Left colon (tissue), 2 donors: ENCODE results near the gene HSF4. TPM values are rescaled to one million over a fixed set of nuclear protein-coding genes. Genes with fewer than 3 reads are reported as not detected.

Source experiments
- ATAC-seq: fragments of 200-7000 bp; cut with Tn5 transposase; one replicate; pipeline ENCODE4 v1.9.1; 2020; ENCODE audit warnings: mild to moderate bottlenecking, moderate library complexity
- DNase-seq, 2 donors: peaks; one replicate each; pipeline ENCODE4 v3.0.0-alpha.2; 2020
- intact Hi-C, 2 donors: fragments of 100-400 bp; cut with DNase I in 1 of 2; cut with micrococcal nuclease in 1 of 2; formaldehyde crosslinking; loops; one replicate each; pipeline versions ENCODE4 v1.11.2 to v1.14.0; 2022; cut with DNase I, micrococcal nuclease
- total RNA-seq, 2 donors: library from RNA; stranded (reverse); fragmentation: NEBNext Ultra II Directional; extraction: Animal tissue kit (Norgen Biotek cat#: 25700); gene quantifications; one replicate each; pipeline ENCODE4 v1.2.1, GENCODE V29; 2021
- donor health status: DM: no; HTN: no; CAD: no.
- donor health status: DM: yes; HTN: yes; CAD: no.

HSF4 gene
- total RNA-seq, 2 donors from 2014 or later = 36.5 to 39.2 TPM

GRCh38 chr16:67163164-67163998 is 1.2 kb upstream of the HSF4 start:
- ATAC-seq (no peak), DNase-seq (peak in 1 of 2 donors; percentile 53)
- intact Hi-C loops = no loop called here

- intact Hi-C loops = no loop called here
- DNase-seq = no peak
- no peak for ATAC-seq
Observed at GRCh38 chr16:67163999-67164558, 466 bp upstream of the HSF4 start.

DNA sequence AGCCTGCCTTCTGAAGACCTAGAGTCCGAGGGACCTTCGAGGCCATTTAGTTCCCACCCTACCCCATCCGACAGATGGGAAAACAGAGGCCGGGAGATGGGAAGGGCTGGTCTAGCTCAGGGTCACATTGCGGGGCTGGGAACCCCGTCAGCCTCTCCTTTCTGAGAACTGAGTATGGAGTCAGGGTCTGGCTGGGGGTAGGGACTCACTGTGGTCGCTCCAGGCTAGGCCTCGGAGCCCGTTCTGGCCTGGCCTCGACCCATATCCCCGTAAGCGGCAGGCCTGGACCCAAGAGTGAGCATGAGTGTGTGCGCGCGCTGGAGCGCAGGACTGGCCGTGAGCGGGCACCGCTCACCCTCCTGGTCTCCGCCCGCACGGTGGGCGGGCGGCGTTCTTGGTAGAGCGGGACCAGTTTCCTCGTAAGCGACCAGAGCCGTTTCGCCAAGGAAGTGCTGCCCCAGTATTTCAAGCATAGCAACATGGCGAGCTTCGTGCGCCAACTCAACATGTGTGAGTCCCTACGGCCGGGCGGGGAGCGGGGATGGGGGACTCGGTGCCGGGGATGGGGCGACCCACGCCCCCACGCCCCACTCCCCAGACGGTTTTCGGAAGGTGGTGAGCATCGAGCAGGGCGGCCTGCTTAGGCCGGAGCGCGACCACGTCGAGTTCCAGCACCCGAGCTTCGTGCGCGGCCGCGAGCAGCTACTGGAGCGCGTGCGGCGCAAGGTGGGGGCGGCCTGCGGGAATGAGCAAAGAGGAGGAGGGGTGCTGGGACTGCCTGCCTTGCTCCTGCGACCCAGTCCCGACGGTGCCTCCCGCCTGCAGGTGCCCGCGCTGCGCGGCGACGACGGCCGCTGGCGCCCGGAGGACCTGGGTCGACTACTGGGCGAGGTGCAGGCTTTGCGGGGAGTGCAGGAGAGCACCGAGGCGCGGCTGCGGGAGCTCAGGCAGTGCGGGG is 855 bp downstream of the HSF4 start:
- no peak for DNase-seq
- intact Hi-C loops = no loop called here
- ATAC-seq = peak; percentile 2

GRCh38 chr16:67166110-67166547 is 1.6 kb downstream of the HSF4 start:
- ATAC-seq (no peak), DNase-seq (no peak)
- intact Hi-C loops = no loop called here

GRCh38 chr16:67166598-67167168 is 2.1 kb downstream of the HSF4 start:
- intact Hi-C loops = no loop called here
- ATAC-seq = no peak
- no peak for DNase-seq

DNA sequence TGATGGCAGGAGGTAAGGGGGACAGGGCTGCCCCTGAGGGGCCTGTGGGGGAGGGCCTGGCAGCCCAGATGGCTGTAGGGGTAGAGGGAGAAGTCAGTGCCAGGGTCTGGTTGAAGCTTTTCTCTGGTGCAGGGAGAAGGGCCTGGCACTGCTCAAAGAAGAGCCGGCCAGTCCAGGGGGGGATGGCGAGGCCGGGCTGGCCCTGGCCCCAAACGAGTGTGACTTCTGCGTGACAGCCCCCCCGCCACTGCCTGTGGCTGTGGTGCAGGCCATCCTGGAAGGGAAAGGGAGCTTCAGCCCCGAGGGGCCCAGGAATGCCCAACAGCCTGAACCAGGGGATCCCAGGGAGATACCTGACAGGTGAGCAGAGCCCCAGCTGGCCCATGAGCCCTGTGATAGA is 3.0 kb downstream of the HSF4 start:
- DNase-seq (no peak), ATAC-seq (no peak)
- intact Hi-C loops = no loop called here

DNA sequence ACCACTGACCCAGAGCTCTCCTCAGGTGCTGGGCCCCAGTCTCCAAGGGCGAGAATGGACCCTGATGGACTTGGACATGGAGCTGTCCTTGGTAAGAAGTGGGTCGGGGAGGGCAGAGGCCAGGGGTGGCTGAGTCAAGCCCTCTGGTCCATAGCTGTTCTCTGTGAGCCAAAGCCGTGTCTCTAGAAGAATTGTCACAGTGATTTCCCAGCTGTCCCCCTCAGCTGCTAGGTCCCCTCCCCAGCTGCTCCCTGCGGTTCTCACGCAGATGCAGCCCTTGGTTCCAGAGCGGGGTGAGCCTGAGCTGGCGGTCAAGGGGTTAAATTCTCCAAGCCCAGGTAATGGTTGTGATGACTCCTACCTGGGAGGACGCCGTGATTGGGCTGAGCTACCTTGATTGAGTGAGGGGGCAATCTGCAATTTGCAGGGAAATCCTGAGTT is 4.5 kb downstream of the HSF4 start:
- ATAC-seq (no peak), DNase-seq (no peak)
- intact Hi-C loops = no loop called here

- intact Hi-C loops = no loop called here
- ATAC-seq (no peak), DNase-seq (peak in 1 of 2 donors; percentile 59)
Observed at GRCh38 chr16:67169642-67170167, 5.2 kb downstream of the HSF4 start.

- intact Hi-C loops = no loop called here
- ATAC-seq (peak; percentile 50), DNase-seq (peak; percentile 88 to 90)
Observed at GRCh38 chr16:67170168-67170948, 5.8 kb downstream of the HSF4 start, which contains the start of gene NOL3. Gene NOL3, plus strand, starts transcription at chr16:67170538.

GRCh38 chr16:67170949-67171649 is 6.6 kb downstream of the HSF4 start:
- no peak for ATAC-seq
- intact Hi-C loops = no loop called here
- no peak for DNase-seq

DNA sequence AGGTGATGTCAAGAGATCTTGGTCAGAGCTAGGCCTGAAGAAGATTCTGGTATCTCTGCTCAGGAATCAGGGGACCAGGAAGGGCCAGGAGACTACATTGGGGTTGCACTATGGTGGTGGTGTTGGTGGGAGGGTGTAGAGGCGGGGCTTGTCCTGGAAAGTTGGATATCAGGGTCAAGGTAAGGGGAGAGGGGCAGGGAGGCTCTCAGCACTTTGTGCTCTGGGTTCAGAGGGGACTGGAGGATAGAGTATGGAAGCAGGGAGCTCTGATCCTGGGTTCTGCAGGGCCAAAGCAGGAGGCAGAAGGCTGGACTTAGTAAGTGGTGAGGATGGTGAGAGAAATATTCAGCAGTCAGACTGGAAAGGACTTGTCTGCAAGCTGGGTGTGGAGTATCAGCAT is 8.8 kb downstream of the HSF4 start:
- intact Hi-C loops = no loop called here
- ATAC-seq = no peak
- DNase-seq = no peak

- peak; percentile 92 to 95 for DNase-seq
- ATAC-seq = peak; percentile 76
- intact Hi-C loops = no loop called here
Observed at GRCh38 chr16:67173808-67174705, 9.5 kb downstream of the HSF4 start.

DNA sequence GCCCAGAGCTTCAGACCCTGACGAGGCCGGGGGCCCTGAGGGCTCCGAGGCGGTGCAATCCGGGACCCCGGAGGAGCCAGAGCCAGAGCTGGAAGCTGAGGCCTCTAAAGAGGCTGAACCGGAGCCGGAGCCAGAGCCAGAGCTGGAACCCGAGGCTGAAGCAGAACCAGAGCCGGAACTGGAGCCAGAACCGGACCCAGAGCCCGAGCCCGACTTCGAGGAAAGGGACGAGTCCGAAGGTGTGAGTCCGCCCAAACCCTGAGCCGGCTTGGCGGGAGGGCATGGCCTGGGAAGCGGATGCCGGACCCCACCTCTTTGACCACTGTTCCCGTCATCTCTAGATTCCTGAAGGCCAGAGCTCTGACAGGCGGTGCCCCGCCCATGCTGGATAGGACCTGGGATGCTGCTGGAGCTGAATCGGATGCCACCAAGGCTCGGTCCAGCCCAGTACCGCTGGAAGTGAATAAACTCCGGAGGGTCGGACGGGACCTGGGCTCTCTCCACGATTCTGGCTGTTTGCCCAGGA is 10.2 kb downstream of the HSF4 start:
- intact Hi-C loops = no loop called here
- DNase-seq (no peak), ATAC-seq (no peak)

GRCh38 chr16:67176662-67177061 is 12.1 kb downstream of the HSF4 start:
- ATAC-seq (no peak), DNase-seq (no peak)
- intact Hi-C loops = no loop called here

GRCh38 chr16:67177743-67178699 is 13.5 kb downstream of the HSF4 start:
- intact Hi-C loops = no loop called here
- ATAC-seq (peak; percentile 72), DNase-seq (peak; percentile 86 to 88)
